Measurements from ENCODE around the gene GJB5.

- no peak for TF ChIP-seq CTCF (IDR thresholded peaks at IDR 0.05; ENCODE audit: low read depth, low read length)
- TF ChIP-seq POLR2A (IDR thresholded peaks at IDR 0.05; ENCODE audit: extremely low read depth, insufficient read length), result no peak
Measured at GRCh38 chr1:34746101-34746500, 8.7 kb upstream of the GJB5 start.

All from NB4 (cell line).